GM04503 (cell line): ENCODE measurements around the gene PLCH1.

Experiments used
- DNase-seq: peaks from one replicate; pipeline ENCODE4 v3.0.0-alpha.2; 2012; ENCODE audit warnings: low read depth

PLCH1 gene

DNA sequence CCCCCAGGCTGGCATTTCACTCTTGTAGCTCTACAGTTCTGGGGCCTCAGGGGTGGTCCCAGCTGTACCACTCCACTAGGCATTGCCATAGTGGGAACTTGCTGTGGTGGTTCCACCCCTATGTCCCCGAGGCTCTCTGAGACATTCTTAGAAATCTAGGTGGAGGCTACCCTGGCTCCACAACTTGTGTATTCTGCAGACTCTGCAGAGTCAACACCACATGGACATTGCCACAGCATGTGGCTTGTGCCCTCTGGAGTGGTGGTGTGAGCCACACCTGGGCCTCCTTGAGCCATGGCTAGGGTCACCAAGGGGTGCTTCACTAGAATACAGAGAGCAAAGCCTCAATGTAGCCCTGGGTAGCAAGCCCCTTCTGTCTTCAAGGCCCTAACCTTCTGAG is 397.0 kb downstream of the PLCH1 start:
- no peak for DNase-seq

DNA sequence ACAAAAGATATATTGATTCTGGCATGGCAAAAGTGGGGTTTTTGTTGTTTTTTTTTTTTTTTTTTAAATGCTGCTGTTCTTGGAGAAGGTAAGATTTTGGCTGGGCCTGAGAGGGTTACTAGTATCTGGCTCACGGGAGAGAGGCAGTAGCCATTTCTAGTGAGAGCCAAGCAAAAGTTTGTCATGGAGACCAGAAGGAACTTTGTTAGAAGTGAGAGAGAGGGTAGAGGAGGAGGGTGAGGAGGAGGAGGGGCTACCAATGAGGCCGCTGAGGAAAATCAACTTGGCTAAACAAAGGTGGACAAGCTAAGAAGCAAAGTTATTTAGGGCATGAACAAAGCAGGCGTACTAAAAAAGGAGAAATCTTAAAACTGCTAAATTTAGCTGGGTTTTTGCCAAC is 402.5 kb downstream of the PLCH1 start:
- DNase-seq: no peak

GRCh38 chr3:155339052-155339451 is 405.8 kb downstream of the PLCH1 start:
- no peak for DNase-seq

GRCh38 chr3:155335724-155336354 is 409.0 kb downstream of the PLCH1 start:
- DNase-seq: no peak

GRCh38 chr3:155334914-155335723 is 409.8 kb downstream of the PLCH1 start:
- DNase-seq: no peak

DNA sequence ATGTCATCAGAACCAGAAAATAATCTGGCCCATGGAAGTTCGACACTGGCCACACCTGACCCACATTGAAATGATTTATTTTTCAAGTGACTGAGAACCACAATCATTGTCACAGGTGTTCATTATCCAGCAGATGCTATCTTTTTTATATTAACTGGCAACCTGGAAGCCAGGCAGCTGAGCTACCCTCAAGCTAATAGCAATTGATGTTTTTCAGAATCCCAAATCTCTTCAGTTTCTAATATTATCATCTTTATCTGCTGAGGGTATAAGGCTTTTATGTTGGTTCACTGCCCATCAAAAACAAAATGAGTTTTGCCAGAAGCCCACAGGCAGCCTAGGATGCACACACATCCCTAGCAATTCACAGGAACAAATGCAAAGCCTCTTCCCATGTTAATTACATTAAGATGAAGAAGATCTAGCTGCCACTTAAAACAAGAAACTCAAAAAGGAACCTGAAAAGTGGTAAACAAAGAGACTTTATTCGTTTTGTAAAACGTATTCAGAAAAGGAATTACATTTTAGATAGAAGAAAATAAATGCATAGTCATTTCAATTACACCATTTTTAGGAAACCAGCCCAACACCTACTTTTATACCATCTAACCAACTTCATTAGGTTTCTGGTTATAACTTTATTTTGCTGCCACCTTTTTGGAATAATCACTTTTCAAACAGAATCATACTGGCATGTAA is 410.5 kb downstream of the PLCH1 start:
- no peak for DNase-seq

DNA sequence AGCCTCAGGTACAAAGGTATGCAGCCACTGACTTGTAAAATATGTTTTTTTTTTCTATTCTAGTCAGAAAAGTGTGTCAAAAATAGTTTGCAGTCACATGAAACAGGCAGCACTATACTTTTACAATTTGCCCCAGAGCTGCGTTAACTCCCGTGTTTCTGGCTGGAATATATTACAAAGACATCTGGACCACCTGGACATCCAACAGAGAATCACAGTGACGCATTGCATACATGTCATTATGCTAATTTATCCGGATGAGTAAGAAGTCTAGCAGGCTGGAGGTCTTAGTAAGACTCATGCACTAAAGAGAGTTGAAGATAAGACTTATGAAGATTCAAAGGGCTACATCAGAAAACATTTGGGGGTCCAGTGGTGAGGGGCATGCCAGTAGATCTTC is 412.2 kb downstream of the PLCH1 start:
- no peak for DNase-seq

GRCh38 chr3:155331078-155331477 is 413.8 kb downstream of the PLCH1 start:
- no peak for DNase-seq

DNA sequence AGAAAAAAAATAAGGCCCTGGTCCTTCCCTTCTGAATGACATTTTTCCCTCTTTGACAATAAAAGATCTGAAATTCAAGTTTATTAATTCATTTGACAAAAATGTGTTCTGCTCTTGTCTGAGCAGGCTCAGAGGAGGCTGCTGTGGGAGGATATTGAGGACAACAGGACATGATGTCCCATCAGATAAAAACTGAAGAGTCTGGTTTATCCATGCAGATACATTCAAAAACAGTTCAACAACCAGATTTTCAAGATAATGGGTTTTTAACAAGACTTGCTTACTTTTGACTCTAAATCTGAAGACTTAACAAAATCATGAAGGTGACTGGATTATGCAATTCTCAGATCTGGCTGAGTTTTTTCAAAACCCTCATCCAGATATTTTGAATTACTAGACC is 414.5 kb downstream of the PLCH1 start:
- DNase-seq: no peak

DNA sequence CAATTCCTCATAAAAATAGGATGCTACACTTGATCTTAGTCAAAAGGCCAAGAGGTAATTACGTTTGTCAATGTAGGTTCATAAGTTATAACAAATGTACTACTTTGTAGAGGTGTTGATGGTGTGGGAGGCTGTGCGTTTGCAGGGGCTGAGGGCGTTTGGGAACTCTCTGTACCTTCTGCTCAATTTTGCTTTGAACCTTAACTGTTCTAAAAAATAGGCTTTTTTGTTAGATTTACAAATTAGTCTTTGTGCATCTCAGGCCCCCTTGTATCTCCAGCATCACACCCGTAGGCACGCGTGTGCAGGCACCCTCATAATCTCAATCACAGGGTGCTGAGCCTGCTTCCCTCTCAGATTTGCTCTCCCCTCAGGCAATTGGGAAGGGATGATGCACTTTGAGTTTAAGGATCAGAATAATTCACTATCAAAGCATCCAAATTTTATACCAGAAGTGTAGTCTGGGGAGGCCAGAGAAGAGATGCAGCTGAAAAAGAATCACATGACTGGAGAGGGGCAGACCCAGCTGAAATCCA is 415.3 kb downstream of the PLCH1 start:
- no peak for DNase-seq

DNA sequence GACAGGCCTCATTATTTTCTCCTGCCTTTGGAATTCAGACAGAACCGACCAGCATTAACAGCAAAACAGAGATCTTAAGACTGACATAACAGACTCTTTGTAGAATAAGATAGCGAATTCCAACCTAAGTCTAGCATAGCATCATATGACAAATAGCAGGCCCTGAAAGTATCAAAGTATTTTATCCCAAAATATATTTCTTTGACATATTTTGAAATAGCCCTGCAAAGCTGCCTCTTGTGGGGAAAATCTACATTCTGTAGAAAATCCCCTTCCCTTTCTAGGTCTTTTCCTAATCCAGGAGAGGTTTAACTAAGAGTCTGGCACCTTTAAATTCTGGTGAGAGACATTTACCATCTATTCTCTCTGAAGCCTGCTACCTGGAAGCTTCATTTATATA is 417.0 kb downstream of the PLCH1 start:
- DNase-seq: no peak

DNA sequence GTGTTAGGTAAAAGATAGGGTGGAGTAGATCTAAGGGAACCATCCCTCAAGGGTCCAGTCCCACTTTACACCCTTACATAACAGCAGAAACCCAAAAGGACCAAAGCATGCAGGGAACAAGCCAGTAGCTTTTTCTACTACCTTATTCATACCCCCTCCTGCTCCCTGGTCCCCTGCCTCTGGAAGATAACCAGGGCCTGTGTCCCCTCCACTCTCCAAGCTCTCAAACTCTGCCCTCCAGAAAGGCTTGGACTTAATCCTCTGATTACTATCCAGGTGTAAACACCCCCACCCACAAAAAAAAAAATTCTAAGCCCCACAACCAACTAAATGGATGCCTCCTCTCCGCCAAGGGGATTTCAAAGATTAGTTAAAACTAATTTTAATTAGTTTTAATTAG is 417.4 kb downstream of the PLCH1 start:
- no peak for DNase-seq

- no peak for DNase-seq
Measured at GRCh38 chr3:155326901-155327300, 418.0 kb downstream of the PLCH1 start.

DNA sequence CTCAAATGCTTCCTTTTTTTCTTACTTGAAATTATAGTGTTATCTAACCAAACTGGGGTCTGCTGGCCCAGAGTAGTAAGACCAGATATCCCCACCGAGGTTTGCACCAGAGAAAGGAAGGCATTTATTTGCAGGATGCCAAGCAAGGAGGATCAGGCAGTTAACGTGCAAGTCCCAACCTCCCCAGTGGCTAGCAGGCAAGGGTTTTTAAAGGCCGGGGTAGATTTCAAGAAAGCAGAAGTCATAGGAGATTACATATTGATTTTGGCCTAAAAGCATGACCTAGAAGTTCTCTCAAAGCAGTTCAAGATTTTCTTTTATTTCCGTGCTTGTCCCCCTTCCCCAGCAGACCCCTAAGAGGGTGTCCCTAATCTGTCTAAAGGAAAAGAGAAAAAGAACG is 418.6 kb downstream of the PLCH1 start:
- DNase-seq: no peak
